HuH-7 (cell line): ENCODE results near the gene ARHGAP45.

Experiments
- DNase-seq: peaks from one replicate; pipeline ENCODE4 v3.0.0; 2011; ENCODE audit warnings: low spot score

ARHGAP45 gene

GRCh38 chr19:1087813-1088415, 20.9 kb downstream of the ARHGAP45 start:
- DNase-seq: no peak

- DNase-seq: no peak
Measured at GRCh38 chr19:1088416-1089010, 21.5 kb downstream of the ARHGAP45 start.

DNA sequence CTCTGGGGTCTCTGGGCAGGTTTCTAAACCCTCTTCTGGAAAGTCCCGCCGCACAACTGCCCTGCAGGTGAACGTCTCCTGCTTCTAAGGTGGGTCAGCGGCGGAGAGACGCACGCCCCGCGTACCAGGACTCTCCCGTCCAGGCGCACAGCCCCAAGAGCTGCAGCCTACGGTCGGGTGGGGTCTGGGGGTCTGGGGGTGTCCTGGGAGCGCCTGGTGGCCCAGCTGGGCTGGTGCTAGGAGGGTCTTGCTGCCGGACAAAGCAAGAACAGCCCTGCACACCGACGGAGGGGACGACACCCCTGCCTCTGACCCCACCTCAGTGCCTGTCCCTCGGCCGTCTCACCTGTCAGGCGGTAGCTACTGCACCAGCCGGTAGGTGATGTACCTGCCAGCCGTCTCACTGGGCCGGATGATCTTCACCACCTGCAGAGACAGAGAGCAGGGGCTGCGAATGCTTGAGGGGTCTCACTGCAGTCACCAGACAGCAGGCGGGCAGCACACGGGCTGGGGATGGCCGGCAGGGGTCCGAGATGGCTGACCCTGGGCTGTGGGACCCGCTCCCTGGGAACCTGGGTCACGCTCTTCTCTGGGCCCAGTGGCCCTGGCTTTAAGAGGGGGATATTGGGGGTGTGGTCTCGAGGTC, 22.3 kb downstream of the ARHGAP45 start:
- DNase-seq: no peak

DNA sequence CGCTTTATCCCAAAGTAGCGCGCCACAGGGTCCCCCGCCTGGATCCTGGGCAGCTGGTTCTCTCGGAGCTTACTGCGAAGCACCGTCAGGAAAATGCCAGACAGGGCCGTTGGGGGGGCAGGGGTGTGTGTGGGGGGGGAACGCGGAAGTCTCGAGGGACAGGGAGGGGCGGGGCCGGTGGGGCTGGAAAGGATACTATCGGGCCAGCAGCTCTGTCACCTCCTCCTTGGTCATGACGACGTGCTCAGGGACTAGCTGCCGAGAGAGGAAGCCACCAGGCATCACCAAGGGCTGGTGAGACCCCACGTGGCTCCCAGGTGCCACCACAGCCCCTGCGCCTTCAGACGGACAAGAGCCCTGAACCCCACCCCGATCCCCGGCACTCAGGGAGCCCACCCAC, 22.9 kb downstream of the ARHGAP45 start:
- no peak for DNase-seq

- DNase-seq: no peak
Measured at GRCh38 chr19:1090731-1091543, 24.0 kb downstream of the ARHGAP45 start.

DNA sequence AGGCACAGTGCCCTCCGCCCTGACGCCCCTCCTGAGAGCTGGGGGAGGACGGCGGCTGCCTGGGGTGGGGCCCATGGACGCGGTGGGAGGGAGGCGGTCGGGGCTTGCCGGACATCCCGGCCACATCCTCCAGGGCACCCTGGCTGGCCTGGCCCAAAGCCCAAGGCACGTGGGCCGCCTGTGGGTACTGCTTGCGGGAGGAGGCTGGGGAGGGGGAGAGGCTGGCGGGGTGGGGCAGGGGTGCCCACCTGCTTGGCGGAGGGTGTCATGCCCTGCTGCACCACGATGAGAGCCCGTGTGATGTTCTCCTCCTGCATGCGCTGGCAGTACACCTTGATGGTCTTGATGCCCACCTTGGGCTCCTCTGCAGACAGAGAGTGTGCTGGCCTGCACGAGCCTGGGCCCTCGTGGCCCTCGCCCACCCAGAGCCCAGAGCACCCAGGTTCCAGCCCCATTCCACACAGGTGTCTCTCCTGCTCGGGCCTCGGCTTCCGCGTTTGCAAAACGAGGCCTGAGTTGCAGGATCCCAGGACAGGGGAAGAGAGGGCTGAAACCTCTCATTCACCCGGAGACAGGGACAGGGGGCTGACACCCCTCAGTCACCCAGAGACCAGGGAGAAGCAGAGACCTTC, 24.7 kb downstream of the ARHGAP45 start:
- no peak for DNase-seq

GRCh38 chr19:1093330-1093729, 26.4 kb downstream of the ARHGAP45 start:
- no peak for DNase-seq

DNA sequence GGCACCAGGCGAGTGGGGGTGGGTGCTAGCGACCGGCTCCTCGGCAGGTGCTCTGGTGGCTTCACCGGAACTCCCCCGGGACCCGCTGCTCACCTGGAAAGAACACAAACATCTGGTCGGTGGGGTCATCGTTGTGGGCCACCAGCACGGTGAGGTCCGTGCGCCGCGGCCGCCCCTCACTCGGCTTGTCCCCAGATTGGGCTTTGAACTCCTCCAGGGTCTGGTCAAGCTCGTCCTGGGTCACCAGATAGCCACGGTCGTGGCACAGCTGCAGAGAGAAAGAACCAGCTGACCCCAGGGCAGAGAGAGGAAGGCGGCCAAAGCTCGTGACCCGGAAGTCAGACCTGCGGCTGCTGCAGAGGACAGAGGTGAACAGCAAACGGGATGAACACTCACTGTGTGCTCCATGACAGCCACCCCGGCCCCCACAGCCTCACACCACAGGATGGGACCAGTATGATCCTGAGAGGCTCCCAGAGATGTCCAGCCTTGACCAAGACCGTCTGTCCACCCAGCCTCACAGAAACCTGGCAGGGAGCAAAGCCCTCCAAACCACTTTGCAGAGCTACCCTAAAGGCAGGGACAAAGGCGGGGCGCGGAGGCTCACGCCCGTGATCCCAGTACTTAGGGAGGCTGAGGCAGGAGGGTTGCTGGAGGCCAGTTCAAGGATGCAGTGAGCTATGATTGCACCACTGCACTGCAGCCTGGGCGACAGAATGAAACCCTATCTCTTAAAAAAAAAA, 27.0 kb downstream of the ARHGAP45 start:
- DNase-seq: no peak

- DNase-seq: no peak
Measured at GRCh38 chr19:1094655-1094977, 27.6 kb downstream of the ARHGAP45 start.

GRCh38 chr19:1094978-1095701, 28.2 kb downstream of the ARHGAP45 start, which contains the start of gene POLR2E:
POLR2E (minus strand) TSS chr19:1095375; CDS start chr19:1095315, 60 bp downstream.
- DNase-seq: peak; percentile 89

DNA sequence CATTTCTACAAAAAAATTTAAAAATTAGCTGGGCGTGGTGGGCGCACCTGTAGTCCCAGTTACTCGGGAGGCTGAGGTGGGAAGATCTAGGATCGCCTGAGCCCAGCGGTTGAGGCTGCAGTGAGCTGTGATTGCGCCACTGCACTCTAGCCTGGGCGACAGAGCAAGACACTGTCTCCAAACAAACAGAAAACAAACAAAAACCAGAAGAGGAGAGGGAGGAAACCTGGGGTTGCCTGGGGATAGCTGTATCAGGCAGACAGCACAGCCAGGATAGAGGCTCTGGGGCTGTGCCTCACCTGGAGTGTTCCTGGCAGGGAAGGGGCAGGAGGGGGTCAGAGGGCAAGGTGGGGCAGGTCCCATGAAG, 30.8 kb downstream of the ARHGAP45 start:
- DNase-seq: peak; percentile 60

GRCh38 chr19:1098177-1099051, 31.4 kb downstream of the ARHGAP45 start:
- DNase-seq: peak; percentile 56

- DNase-seq: no peak
Measured at GRCh38 chr19:1101337-1101698, 34.4 kb downstream of the ARHGAP45 start.

DNA sequence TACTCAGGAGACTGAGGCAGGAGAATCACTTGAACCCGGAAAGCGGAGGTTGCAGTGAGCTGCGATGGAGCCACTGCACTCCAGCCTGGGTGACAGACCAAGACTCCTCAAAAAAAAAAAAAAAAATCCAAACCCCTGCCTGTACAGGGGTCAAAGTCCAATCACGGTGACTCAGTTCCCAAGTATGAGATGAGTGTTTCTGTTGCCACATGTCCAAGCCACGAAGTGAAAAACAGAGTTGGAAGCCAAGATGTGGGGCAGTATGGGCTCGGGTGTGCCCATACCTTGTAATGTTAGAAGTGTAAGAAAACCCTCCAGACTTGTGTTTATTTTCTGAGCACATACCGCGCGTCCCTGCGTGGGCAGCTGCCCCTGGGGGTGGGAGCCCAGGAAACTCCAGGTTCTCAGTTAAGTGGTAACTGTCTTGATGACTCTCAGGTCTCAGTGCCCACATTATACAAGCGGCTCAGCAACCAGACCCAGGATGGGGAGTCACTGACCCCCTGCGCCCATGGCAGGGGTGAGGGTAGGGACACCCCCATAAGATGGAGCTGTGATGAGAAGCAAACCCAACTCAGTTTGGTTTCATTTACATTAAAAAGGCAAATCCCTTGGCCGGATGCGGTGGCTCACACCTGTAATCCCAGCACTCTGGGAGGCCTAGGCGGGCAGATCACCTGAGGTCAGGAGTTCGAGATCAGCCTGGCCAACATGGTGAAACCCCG, 35.6 kb downstream of the ARHGAP45 start:
- DNase-seq: no peak

DNA sequence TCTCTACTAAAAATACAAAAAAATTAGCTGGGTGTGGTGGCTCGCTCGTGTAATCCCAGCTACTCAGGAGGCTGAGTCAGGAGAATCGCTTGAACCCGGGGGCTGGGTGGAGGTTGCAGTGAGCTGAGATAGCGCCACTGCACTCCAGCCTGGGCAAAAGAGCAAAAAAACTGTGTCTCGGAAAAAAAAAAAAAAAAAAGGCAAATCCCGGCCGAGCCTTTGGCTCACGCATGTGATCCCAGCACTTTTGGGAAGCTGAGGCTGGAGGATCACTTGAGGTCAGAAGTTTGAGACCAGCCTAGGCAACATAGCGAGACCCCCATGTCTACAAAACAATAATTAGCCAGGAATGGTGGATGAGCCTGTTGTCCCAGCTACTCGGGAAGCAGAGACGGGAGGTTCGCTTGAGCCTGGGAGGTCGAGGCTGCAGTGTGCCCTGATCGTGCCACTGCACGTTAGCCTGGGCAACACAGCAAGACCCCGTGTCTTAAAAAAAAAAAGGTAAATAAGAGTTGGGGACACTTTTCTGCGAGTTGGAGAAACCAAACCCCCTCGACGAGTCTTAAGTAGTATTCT, 36.3 kb downstream of the ARHGAP45 start:
- DNase-seq: no peak

- DNase-seq: peak; percentile 95
Measured at GRCh38 chr19:1103708-1104310, 36.8 kb downstream of the ARHGAP45 start, which contains the start of gene GPX4. GPX4 (plus strand) TSS chr19:1103994; CDS start chr19:1104044, 50 bp downstream.

DNA sequence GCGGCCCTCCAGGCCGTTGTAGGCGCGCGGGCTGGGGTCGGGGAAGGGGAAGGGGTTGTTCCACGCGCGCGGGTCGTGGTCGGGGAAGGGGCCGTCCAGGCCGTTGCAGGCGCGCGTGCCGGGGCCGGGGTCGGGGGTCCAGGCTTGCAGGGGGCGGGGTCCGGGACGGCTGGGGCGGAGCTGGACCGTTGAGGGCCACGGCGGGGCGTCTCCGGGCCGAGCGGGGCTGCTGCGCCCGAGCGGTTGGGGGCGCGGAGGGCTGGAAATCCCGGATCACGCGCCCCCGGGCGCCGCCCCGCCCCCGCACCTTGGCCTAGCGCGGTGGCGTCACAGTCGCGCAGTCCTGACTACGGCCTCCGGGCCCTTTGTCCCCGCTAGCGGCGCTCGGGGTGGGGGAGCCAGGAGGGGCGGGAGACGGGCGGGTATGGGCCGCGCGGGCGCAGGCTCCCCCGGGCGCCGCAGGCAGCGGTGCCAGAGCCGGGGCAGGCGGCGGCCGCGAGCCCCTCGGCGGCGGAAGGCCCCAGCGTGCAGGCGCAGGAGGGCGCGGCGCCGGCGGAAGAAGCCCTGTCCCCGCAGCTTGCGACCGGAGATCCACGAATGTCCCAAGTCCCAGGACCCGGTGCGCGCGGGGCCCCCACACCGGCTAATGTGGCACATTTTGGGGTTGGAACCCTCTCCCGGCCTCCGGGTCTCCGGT, 37.5 kb downstream of the ARHGAP45 start:
- peak; percentile 67 for DNase-seq
